T follicular helper cell (primary cell): ENCODE results near the gene TIGIT.

Experiments used
- DNase-seq: peaks from one replicate; pipeline ENCODE4 v3.0.0-alpha.2; 2020; ENCODE audit warnings: low read depth

The TIGIT gene

GRCh38 chr3:114351123-114351821, 57.4 kb downstream of the TIGIT start:
- DNase-seq = no peak

GRCh38 chr3:114351822-114352145, 58.0 kb downstream of the TIGIT start:
- DNase-seq = no peak

GRCh38 chr3:114355653-114356052, 61.8 kb downstream of the TIGIT start:
- no peak for DNase-seq

GRCh38 chr3:114356066-114356465, 62.2 kb downstream of the TIGIT start:
- no peak for DNase-seq

- DNase-seq = no peak
These were observed 62.7 kb downstream of the TIGIT start for GRCh38 chr3:114356525-114356924.
